ENCODE results near the gene MARVELD1.

DNA sequence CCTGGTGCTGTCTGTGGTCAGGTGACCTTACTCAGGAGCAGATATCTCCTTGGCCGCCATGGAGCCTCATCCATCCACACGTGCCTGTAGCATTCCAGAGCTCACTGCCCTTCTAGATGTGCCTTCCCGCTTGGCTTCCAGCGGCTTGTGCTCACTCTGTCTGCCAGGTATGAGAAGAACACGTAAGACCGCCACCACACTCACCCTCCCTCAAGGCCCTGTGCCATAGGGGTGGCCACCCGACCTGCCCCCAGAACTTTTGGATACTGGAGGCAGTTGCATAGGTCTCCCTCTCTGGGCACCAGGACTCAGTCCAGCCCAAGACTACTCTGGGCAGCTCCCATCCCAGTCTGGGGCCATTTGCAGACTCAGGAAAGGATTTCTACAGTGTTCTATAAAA is 4.1 kb downstream of the MARVELD1 start:
- TF ChIP-seq, protein P1, sequence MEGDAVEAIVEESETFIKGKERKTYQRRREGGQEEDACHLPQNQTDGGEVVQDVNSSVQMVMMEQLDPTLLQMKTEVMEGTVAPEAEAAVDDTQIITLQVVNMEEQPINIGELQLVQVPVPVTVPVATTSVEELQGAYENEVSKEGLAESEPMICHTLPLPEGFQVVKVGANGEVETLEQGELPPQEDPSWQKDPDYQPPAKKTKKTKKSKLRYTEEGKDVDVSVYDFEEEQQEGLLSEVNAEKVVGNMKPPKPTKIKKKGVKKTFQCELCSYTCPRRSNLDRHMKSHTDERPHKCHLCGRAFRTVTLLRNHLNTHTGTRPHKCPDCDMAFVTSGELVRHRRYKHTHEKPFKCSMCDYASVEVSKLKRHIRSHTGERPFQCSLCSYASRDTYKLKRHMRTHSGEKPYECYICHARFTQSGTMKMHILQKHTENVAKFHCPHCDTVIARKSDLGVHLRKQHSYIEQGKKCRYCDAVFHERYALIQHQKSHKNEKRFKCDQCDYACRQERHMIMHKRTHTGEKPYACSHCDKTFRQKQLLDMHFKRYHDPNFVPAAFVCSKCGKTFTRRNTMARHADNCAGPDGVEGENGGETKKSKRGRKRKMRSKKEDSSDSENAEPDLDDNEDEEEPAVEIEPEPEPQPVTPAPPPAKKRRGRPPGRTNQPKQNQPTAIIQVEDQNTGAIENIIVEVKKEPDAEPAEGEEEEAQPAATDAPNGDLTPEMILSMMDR (conservative IDR thresholded peaks at IDR 0.05; ENCODE audit: low read depth, low read length), result no peak
- no peak for TF ChIP-seq EZH2 (IDR thresholded peaks at IDR 0.05; ENCODE audit: low read length, unreplicated experiment)
- no peak for TF ChIP-seq EZH2phosphoT487 (IDR thresholded peaks at IDR 0.05; ENCODE audit: borderline replicate concordance, low read length)

Data from PC-3 (cell line).